SIG-M5 (cell line): ENCODE data around the gene WNT3A.

ENCODE experiments used
- DNase-seq: peaks from one replicate; lab custom pipeline; 2025; lab: John Stamatoyannopoulos, UW

Gene WNT3A

DNA sequence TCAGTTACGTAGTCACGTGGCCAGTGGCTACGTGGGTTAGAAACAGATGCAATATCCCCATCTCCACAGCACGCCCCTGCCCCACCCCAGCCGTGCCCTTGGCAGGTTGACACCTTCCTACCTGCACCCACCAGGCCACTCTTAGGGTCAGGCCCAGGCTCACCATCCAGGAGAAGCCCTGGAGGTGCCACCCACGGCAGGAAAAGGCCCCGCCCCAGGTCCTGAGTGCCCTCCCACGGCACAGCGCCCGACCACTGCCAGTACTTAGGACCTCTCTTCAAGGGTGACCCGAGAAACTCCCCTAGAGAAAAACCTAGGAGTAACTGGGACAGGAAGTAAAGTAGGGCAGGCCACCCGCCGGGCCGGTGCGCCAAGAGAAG, 94.8 kb downstream of the WNT3A start:
- DNase-seq, result no peak

DNA sequence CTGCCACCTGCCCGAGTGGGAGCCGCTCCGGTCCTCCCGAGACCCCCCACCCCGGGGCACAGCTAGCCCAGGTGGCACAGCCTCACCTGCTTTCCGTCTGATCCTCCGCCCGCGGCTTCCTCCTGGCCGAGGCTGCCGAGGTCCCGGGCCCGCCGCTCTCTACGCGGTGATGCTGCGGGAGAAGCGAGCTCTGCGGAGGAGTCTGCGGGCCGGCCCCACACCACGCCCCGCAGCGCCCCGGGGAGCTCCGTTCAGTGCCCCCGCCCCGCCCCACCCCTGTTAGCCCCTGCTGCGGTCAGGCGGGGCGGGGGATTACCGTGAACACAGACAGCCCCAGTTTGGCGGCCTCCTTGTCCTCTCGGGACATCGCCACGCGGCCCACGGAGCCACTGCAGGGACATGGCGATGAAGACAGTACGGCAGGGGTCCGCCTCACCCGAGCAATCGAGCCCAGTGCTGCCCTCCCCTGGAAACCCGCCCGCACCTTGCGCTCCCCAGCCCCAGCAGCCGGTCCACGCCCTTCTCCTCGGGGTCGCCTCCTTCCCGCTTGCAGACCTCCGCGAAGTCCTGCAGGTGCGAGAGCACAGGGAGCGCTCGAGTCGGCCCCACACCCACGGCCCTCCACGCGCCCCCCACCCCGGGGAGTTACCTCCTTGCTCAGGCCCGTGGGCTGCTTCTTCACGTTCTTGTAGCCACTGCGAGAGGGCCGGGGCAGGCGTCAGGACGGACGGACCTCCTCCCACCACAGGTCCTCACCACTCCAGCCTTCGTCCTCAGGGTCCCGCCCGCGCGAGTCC, 95.4 kb downstream of the WNT3A start:
- DNase-seq, result no peak

DNA sequence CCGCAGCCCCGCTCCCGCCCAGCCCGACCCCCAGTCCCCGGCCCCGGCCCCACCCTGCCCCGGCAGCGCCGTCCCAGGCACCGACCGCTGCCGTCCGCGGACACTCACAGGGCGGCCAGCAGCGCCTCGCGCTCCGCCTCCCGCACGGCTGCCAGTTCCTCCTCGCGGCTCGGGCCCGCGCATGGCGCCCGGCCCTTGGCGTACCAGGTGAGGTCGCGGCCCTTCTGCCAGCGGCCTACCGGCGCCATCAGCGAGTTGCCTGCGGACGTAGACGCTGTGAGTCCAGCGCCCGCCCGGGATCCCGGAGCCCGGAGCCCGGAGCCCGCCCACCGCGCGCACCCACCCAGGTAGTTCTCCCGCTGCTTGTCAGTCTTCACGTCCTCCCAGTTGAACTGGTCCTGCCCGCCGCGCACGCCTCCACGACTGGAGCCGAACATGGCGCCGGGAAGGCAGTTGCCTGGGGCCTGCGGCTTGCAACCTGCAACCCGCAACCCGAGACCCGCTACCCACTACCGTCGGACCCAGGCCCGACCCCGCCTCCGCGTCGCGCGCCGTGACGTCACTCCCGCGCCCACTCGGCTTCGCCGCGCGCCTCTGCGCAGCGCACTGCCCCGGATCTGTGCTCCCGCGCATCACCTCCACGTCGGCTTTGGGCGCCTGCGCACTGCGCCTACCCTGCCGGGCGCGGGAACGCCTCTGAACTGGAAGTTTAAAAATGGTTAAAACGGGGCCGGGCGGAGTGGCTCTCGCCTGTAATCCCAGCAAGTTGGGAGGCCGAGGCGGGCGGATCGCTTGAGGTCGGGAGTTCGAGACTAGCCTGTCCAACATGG, 96.2 kb downstream of the WNT3A start, which contains the start of gene C1orf35:
Gene C1orf35, minus strand, starts transcription at position 535 of the 830 bp plus-strand sequence. Its CDS starts 98 bp downstream, at position 437.
- peak; percentile 69 for DNase-seq

DNA sequence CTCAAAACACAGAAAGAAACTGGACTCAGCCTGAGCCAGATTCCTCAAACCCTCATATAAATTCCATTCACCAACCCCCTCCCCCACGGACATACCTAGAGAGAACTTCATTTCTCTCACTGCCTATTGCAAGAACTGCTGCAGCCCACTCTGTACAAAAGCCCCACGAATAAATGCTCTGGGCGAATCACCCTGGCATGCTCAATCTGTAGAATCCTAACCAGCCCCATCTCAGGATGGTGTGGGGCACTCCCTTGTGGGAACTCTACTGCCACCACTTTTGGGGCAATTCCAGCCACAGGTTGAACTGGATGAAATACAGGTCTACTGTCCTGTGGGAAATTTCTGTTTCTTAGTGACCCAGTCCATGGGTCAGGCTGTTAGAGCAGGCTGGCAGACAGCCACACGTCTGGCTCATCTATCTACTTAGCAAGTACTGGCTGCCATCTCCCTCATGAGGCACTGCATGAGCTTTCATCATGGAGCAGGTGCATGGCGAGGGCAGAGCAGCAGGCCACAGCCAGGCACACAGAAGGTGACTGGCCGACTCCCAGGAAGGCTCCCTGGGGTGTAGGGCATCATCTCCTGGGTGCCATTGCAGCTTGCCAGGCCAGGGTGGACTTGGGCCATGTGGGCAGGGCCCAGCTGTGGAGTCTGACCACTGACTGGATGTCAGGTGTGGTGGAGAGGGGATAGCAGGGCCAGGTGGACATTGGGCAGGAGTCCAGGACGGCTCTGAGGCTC, 97.9 kb downstream of the WNT3A start:
- DNase-seq, result no peak

DNA sequence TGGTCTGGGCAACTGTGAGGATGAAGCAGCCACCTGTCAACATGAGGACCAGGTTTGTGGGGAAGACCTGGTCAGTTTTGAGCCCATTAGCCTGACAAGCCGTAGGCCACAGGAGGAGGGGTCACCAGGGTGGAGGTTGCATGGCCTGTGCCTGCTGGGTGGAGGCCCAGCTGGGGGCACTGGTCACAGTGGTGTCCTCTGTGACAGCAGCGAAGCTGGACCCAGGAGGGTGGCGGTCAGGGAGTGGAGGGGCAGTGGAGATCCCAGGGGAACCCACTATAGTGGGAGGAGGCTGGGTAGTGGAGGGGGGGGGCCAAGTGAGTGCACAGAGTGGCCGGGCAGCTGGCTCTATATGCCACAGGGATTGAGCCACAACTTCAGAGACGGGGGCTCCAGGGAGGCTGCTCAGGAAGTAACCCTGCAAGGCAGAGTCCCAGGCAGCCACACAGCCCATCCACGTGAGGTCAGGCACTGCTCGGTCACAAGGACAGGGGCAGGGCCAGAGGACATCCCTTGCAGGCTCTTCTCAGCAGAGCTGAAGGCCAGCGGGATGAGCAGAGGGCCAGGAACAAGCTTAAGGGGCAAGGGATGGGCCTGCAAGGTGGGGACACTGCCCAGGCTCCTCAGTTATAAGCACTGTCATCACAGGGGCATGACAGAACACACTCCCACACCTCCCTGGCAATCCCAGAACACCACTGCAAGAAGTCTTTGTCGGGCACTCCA, 98.6 kb downstream of the WNT3A start:
- no peak for DNase-seq

DNA sequence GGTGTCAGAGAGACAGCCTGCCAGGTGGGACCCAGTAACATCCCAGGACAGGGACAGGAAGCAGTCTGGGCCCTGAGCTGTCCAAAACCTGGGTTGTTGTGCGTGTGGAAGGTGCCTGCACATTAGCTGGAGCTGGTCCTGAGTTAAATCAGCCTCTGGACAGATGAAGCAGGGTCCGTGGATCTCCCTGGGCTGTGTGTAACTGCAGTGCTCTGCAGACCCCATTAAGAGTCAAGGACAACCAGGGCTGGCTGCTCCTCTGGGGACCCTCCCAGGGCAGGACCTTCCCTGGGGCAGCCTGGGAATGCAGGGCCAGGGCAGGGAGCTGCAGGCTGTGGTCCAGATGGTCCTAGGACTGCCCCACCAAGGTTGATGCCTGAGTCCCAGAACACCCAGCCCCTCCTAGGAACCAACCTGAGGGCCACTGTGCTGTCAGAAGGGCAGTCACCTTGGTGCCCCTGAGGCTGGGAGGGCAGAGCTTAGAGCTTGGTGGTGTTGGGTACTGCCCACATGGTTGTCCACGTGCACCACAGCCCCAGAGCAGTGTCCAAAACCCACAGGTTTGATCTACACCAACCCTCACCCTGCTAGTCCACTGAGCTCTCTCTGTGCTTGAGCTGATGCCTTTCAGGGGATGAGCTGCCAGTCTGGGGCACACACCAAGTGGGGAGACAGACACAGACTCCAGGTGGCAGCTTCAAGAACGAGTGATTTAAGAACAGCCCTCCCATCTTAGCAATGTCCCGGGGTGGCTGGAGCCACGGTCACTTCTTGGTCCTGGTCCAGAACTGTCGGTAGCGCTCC, 99.4 kb downstream of the WNT3A start:
- no peak for DNase-seq

DNA sequence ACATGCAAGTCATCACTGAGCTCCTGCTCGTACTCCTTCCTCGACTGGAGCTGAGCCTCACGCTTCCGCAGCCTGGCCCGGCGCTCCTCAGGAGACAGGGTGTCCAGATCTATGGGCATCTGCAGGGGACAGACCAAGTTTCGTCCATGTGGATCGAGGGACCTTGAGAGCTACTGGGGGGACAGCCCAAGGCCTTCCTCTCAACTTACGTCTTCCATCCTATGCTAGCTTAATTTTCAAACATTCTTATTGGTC, 99.9 kb downstream of the WNT3A start:
- no peak for DNase-seq

DNA sequence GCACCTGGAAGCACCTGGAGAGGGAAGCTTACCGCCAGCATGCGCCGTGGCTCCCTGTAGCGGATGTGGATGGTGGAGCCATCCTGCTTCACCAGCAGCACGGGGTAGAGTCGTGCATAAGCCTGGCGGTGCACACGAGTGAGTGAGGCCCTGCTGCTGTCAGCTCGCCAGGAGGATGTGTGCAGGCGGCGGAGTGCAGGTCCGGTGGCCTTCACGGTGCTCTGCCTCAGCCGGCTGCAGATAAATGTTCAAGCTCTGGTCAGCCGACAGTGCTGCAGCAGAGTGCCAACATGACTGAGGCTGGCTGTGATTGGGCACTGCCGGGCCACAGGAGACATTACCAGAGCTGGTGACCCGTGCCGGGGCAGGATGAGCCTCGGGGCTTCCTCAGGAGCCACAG, 100.8 kb downstream of the WNT3A start:
- DNase-seq, result no peak

DNA sequence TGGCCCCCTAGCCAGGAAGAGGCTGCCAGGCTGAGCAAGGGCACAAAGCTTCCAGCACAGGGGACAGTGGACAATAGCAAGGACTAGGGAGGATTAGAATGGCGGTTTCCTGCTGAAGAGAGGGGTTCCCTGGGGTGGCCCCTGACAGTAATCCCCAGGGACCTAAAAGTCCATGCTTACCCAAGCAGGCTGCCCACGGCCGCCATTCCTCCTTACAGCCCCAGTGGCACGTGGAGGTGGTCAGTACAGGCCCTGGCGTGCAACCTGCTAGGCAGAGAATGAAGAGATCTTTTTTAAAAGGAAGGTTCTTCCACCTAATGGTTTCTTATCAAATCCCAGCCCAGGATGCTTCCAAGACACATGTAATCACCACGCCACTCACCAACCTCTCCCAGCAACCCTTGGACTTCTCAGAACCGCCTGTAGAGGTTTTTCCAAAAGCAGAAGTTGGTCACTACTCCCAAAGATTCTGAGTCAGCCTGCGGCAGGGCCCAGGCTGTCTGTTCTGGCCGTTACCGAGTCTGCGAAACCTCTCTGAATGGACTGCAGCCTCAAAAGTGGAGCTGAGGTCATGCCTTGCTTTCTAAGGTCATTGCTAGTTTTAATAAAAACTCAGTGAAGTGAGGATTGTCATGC, 101.4 kb downstream of the WNT3A start:
- no peak for DNase-seq

DNA sequence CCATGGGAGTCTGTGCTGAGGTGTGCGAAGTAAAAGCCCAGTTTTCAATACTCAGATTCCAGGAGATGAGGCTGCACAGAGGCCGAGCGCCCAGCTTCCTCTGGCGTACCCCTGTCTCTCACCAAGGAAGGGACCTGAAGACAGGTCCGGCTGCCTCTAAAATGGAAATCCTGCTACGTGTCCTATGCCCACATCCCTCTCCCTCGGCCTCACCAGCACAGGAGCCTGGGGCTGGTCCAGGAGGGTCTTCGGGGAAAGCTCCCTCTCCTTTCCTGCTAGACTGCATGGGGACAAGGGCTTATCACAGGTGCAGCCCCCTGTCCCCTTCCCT, 101.9 kb downstream of the WNT3A start:
- no peak for DNase-seq

DNA sequence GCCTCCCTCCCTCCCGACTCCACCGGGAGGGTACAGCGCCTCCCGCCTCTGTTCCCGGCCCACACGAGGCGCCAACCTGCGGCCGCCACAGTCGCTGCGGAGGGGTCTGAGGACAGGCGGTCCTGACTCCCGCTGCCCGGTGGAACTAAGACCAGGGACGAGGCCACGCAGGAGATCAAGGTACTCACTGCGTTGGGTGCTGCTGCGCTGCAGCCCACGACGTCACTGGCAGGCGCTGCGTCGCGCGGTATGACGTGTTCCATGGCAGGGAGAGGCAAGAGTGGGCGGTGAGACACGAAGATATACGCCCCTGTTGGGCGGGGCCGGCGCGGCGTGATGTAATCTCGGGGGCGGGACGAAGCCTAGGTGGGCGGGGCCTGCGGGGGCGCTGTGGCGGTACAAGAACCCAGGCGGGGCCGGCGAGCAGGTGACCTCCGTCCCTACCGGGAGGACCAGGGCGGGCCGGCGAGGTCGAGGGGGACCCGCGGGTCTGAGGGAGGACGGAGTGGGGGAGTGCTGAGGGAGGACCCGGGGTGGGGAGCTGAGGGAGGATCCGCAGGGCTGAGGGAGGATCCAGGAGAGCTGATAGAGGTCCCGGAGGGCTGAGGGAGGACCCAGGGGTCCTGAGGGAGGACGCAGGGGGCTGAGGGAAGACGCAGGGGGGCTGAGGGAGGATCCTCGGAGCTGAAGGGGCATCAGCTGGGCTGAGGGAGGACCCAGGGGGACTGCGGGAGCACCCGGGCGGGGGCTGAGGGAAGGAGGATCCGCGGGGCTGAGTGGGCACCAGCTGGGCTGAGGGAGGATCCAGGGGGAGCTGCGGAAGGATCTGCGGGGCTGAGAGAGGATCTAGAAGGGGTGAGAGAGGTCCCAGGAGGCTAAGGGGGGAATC, 102.5 kb downstream of the WNT3A start, which contains the start of gene MRPL55:
Gene MRPL55, minus strand, starts transcription at position 227 of the 889 bp plus-strand sequence. CDS start 1,039 bp downstream, outside the sequence.
- peak; percentile 74 for DNase-seq

DNA sequence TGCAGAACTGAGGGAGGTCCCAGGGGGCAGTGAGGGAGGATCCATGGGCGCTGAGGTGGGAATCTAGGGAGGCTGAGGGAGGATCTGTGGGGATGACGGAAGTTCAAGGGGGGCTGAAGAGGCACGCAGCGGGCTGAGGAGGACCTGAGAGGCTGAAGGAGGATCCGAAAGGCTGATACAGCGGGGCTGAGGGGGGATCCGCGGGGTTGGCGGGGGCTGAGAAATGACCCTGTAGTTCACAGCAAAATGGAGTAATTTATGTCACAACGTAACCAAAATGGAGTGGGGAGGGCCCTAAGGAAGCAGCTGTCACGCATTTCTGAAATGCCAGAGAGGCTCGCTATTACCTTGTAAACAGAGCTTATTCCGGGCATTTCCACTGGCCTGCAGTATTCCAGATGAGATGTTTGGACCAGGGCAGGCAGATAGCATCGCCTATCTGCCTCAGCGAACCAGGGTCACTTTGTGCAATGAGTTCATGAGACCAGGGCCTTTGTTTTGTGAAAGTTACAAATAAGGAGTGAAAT, 103.2 kb downstream of the WNT3A start:
- no peak for DNase-seq

DNA sequence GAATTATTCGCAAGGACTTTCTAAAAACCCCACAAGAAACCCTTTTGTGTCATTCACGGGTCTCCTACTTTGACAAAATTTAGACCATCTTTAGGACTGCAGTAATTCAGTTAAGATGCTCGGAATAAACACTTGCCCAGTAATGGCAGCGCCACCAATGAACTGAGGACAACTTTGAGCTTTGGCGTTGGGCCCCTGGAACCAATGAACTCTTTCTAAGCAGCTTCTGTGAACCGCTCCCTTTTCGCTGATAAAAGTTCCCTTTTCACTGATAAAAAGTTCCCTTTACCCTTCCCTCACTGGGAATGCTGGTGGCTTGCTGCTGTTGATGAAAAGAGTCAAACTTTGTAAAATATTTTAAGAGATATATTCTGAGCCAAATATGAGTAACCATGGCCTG, 103.8 kb downstream of the WNT3A start:
- no peak for DNase-seq
